ENCODE results near the gene SIK1. TPM values are rescaled to one million over a fixed set of nuclear protein-coding genes. Genes with fewer than 3 reads are reported as not detected.
"Not testable (repeated sequence)": the region's sequence is repeated elsewhere in the genome, so short reads cannot be mapped to it uniquely, and the experiment has no call there.

SIK1 gene
- total RNA-seq, 4 donors from 2014 or later, result 108 to 502 (median 290) TPM

GRCh38 chr21:43454176-43454575 is 27.2 kb upstream of the SIK1 start:
- WGBS, result no CpG with 5 or more reads among the region's 5 CpGs
- not testable (repeated sequence) for H3K36me3 ChIP-seq

DNA sequence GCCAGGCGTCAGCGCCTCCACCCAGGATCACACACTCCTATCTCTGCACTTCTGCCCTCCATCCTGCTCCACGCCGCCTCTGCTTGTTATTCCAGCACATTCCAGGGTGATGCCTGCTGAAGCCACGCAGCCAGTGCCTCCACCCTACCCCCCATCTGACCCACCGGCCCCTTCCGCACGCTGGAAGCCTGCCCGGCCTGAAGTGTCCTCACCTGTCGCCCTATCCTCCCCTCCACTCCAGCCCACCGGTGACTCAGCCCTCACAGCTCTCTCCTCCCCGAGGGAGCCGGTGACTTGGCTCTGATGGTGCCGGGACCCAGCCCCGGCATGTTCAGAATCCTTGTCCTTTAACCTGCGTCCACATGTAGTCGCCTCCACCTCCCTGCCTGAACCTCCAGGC is 24.9 kb upstream of the SIK1 start:
- H3K9me3 ChIP-seq; H3K36me3 ChIP-seq; H3K4me3 ChIP-seq; H3K4me1 ChIP-seq; H3K27ac ChIP-seq; DNase-seq (ENCODE audit: low spot score in 2 of 2); H3K27me3 ChIP-seq: not testable (repeated sequence)
- no CpG with 5 or more reads among the region's 17 CpGs for WGBS

More at GRCh38 chr21:43454176-43454575, 27.2 kb upstream of the SIK1 start:
- DNase-seq (ENCODE audit: low spot score in 2 of 2); H3K4me1 ChIP-seq; H3K4me3 ChIP-seq; H3K27me3 ChIP-seq; H3K27ac ChIP-seq; H3K9me3 ChIP-seq: not testable (repeated sequence)

DNA sequence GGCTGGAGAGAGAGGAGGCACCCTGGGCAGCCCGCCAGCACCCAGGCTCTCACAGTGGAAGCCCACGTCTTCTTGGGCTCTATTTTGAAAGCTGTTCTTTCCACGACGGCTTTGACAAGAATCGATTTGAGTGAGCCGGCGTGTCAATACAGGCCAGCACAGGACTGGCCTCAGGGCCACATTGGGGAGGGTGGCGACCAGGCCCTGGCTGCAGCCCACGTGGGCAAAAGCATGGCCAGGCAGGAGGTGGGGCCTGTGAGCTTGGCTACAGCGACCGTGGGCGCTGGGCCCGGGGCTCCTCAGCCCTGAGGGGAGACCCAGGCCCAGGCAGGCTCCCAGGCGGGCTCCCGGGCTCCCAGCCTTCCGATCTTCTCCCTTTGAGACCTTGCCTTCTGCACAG is 23.4 kb upstream of the SIK1 start:
- H3K4me3 ChIP-seq; H3K9me3 ChIP-seq; H3K36me3 ChIP-seq; H3K4me1 ChIP-seq; H3K27me3 ChIP-seq; DNase-seq (ENCODE audit: low spot score in 2 of 2); H3K27ac ChIP-seq: not testable (repeated sequence)
- no CpG with 5 or more reads among the region's 16 CpGs for WGBS

GRCh38 chr21:43447353-43447977 is 20.5 kb upstream of the SIK1 start:
- WGBS, result no CpG with 5 or more reads among the region's 23 CpGs
- not testable (repeated sequence) for H3K9me3 ChIP-seq; H3K4me3 ChIP-seq; H3K4me1 ChIP-seq; H3K36me3 ChIP-seq; H3K27ac ChIP-seq; H3K27me3 ChIP-seq; DNase-seq (ENCODE audit: low spot score in 2 of 2)

- H3K27ac ChIP-seq; H3K36me3 ChIP-seq; H3K27me3 ChIP-seq; H3K4me1 ChIP-seq; H3K4me3 ChIP-seq; H3K9me3 ChIP-seq; DNase-seq (ENCODE audit: low spot score in 2 of 2): not testable (repeated sequence)
- no CpG with 5 or more reads among the region's 35 CpGs for WGBS
These were observed 19.5 kb upstream of the SIK1 start for GRCh38 chr21:43446277-43446932.

GRCh38 chr21:43444524-43444923 is 17.6 kb upstream of the SIK1 start:
- H3K4me3 ChIP-seq, H3K4me1 ChIP-seq, H3K9me3 ChIP-seq, H3K27ac ChIP-seq, H3K36me3 ChIP-seq, H3K27me3 ChIP-seq: not testable (repeated sequence)
- peak in 1 of 2 donors; percentile 67 for DNase-seq (ENCODE audit: low spot score in 2 of 2)
- no CpG with 5 or more reads among the region's 28 CpGs for WGBS

- H3K9me3 ChIP-seq; H3K27ac ChIP-seq; H3K27me3 ChIP-seq; H3K4me3 ChIP-seq; DNase-seq (ENCODE audit: low spot score in 2 of 2); H3K36me3 ChIP-seq; H3K4me1 ChIP-seq: not testable (repeated sequence)
- WGBS, result no CpG with 5 or more reads among the region's 12 CpGs
These were observed 15.6 kb upstream of the SIK1 start for GRCh38 chr21:43442571-43442970.

- DNase-seq (ENCODE audit: low spot score in 2 of 2); H3K9me3 ChIP-seq; H3K36me3 ChIP-seq; H3K27me3 ChIP-seq; H3K27ac ChIP-seq; H3K4me1 ChIP-seq; H3K4me3 ChIP-seq: not testable (repeated sequence)
- no CpG with 5 or more reads among the region's 25 CpGs for WGBS
These were observed 14.2 kb upstream of the SIK1 start for GRCh38 chr21:43440835-43441727.

DNA sequence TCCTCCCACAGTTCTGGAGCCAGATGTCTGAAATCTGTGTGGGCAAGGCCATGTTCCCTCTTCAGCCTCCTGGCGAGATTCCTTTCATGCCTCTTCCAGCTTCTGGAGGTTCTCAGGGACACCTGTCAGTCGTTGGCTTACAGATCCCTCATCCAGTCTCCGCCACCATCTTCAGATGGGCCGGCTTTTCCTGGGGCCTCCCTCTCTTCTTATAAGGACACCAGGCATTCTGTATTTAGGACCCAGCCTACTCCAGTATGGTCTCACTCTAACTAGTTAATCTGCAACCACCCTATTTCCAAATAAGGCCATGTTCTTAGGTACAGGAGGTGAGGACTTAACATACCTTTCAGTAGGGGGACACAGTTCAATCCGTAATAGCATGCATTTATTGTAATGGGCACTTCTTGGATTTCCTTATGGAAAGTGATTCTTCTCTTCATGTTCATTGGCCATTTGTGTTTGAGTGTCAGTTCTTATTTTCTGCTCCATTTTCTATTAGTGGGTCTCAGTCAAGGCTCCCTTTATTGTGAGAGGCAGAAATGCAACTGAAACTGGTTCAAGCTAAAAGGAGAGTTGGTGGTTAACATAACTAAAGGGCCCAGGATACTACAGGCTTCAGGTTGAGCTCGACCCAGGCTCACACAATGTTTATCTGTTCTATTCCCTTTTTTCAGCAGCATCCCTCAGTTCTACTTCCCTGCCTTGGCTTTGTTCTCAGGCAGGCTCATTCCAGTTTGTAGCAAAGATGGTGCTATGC is 12.6 kb upstream of the SIK1 start:
- not testable (repeated sequence) for H3K36me3 ChIP-seq; DNase-seq (ENCODE audit: low spot score in 2 of 2); H3K4me1 ChIP-seq; H3K27ac ChIP-seq; H3K27me3 ChIP-seq; H3K4me3 ChIP-seq; H3K9me3 ChIP-seq
- 88% methylated on average over 3 of the region's 6 CpGs for WGBS

DNA sequence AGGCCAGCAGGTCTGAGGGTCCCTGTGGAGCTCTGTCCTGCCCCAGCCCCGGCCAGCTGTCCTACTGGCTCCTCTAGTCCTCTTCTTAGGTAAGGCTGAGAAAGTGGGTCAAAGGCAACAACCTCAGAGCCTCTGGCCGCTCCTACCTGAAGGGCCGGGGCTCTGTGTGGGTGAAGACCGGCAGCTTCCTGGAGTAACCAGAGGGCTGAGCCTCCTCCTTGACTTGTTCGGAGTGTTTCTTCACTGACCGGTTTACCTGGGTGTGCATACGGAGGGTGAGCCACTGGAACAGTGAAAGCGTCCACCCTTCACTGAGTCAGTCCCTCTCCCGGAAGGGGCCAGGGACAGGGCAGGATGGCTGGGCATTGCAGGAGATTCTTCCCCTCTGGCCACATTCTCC is 9.3 kb upstream of the SIK1 start:
- H3K4me1 ChIP-seq; H3K36me3 ChIP-seq; H3K27ac ChIP-seq; H3K9me3 ChIP-seq; DNase-seq (ENCODE audit: low spot score in 2 of 2); H3K4me3 ChIP-seq; H3K27me3 ChIP-seq: not testable (repeated sequence)
- no CpG with 5 or more reads among the region's 9 CpGs for WGBS

GRCh38 chr21:43433340-43434136 is 6.6 kb upstream of the SIK1 start:
- not testable (repeated sequence) for H3K27me3 ChIP-seq; H3K27ac ChIP-seq; H3K9me3 ChIP-seq; H3K4me3 ChIP-seq; DNase-seq (ENCODE audit: low spot score in 2 of 2); H3K36me3 ChIP-seq; H3K4me1 ChIP-seq
- no CpG with 5 or more reads among the region's 12 CpGs for WGBS

- not testable (repeated sequence) for H3K4me1 ChIP-seq; H3K36me3 ChIP-seq; H3K4me3 ChIP-seq; DNase-seq (ENCODE audit: low spot score in 2 of 2); H3K9me3 ChIP-seq; H3K27me3 ChIP-seq; H3K27ac ChIP-seq
- no CpG with 5 or more reads among the region's 17 CpGs for WGBS
These were observed 4.0 kb upstream of the SIK1 start for GRCh38 chr21:43430830-43431416.

- not testable (repeated sequence) for H3K27ac ChIP-seq; DNase-seq (ENCODE audit: low spot score in 2 of 2); H3K9me3 ChIP-seq; H3K4me3 ChIP-seq; H3K36me3 ChIP-seq; H3K27me3 ChIP-seq; H3K4me1 ChIP-seq
- WGBS, result no CpG with 5 or more reads among the region's 6 CpGs
These were observed 2.0 kb upstream of the SIK1 start for GRCh38 chr21:43428964-43429363.
